H9 (cell line): ENCODE data around the gene C11orf21. TPM values are rescaled to one million over a fixed set of nuclear protein-coding genes. Genes with fewer than 3 reads are reported as not detected.

Source experiments
- DNase-seq: peaks from one replicate; pipeline ENCODE4 v3.0.0-alpha.2; 2017
- H2AFZ ChIP-seq: one replicate; pipeline ENCODE4 v1.6.1; 2013; ENCODE audit warnings: mild to moderate bottlenecking, low read length, control low read depth, moderate library complexity
- H2AK5ac ChIP-seq: 2 replicates; pipeline ENCODE4 v1.6.1; 2013; ENCODE audit warnings: low read length, control low read depth, mixed read lengths; ENCODE audit not compliant: insufficient read length
- H2BK120ac ChIP-seq: one replicate; pipeline ENCODE4 v1.6.1; 2013; ENCODE audit warnings: low read depth, mild to moderate bottlenecking, low read length, control low read depth, inconsistent platforms; ENCODE audit not compliant: poor library complexity, severe bottlenecking
- H2BK12ac ChIP-seq: 2 replicates; pipeline ENCODE4 v1.6.1; 2013; ENCODE audit warnings: low read length, control low read depth, mixed read lengths, low read depth; ENCODE audit not compliant: insufficient read length
- H2BK15ac ChIP-seq: 2 replicates; pipeline ENCODE4 v1.6.1; 2013; ENCODE audit warnings: low read depth, low read length, control low read depth
- H2BK20ac ChIP-seq: one replicate; pipeline ENCODE4 v1.6.1; 2013; ENCODE audit warnings: low read depth, mild to moderate bottlenecking, low read length, control low read depth, inconsistent platforms; ENCODE audit not compliant: poor library complexity, severe bottlenecking
- H2BK5ac ChIP-seq: 2 replicates; pipeline ENCODE4 v1.6.1; 2013; ENCODE audit warnings: low read length, control low read depth, mixed read lengths; ENCODE audit not compliant: insufficient read length
- H3K14ac ChIP-seq: 2 replicates; pipeline ENCODE4 v1.6.1; 2013; ENCODE audit warnings: low read length, control low read depth; ENCODE audit not compliant: insufficient read depth
- H3K18ac ChIP-seq: 2 replicates; pipeline ENCODE4 v1.6.1; 2013; ENCODE audit warnings: low read depth, mild to moderate bottlenecking, mixed read lengths, low read length, control low read depth; ENCODE audit not compliant: insufficient read length
- H3K23ac ChIP-seq: 2 replicates; pipeline ENCODE4 v1.6.1; 2013; ENCODE audit warnings: low read length, control low read depth, mixed read lengths, low read depth; ENCODE audit not compliant: insufficient read length
- H3K23me2 ChIP-seq: 2 replicates; pipeline ENCODE4 v1.6.1; 2013; ENCODE audit warnings: low read depth, mild to moderate bottlenecking, mixed read lengths, low read length, control low read depth; ENCODE audit not compliant: insufficient read length, poor library complexity, severe bottlenecking
- H3K27ac ChIP-seq: 2 replicates; pipeline ENCODE4 v1.5.1; 2013; ENCODE audit warnings: low read length, control low read depth, mixed read lengths, low read depth; ENCODE audit not compliant: insufficient read length
- H3K27me3 ChIP-seq: 2 replicates; pipeline ENCODE4 v1.6.1; 2013; ENCODE audit warnings: low read length, control low read depth, inconsistent platforms; ENCODE audit not compliant: insufficient read depth
- H3K4ac ChIP-seq: 2 replicates; pipeline ENCODE4 v1.6.1; 2013; ENCODE audit warnings: low read depth, mild to moderate bottlenecking, control low read depth, inconsistent platforms, low read length, moderate library complexity
- H3K4me1 ChIP-seq: 2 replicates; pipeline ENCODE4 v1.6.1; 2013; ENCODE audit warnings: low read length, control low read depth, inconsistent platforms; ENCODE audit not compliant: insufficient read depth
- H3K4me2 ChIP-seq: 2 replicates; pipeline ENCODE4 v1.6.1; 2013; ENCODE audit warnings: low read length, control low read depth, mixed read lengths; ENCODE audit not compliant: insufficient read length, insufficient read depth
- H3K56ac ChIP-seq: 2 replicates; pipeline ENCODE4 v1.6.1; 2013; ENCODE audit warnings: low read depth, mild to moderate bottlenecking, mixed read lengths, low read length, control low read depth; ENCODE audit not compliant: insufficient read length
- H3K79me1 ChIP-seq: 2 replicates; pipeline ENCODE4 v1.6.1; 2013; ENCODE audit warnings: low read depth, mild to moderate bottlenecking, moderate library complexity, low read length, control low read depth, inconsistent platforms; ENCODE audit not compliant: insufficient read depth, poor library complexity, severe bottlenecking
- H3K79me2 ChIP-seq: 2 replicates; pipeline ENCODE4 v1.6.1; 2013; ENCODE audit warnings: low read length, control low read depth, inconsistent platforms; ENCODE audit not compliant: insufficient read depth
- H3K9ac ChIP-seq: 2 replicates; pipeline ENCODE4 v1.6.1; 2013; ENCODE audit warnings: low read length, control low read depth, mixed read lengths; ENCODE audit not compliant: insufficient read length; ENCODE audit errors: extremely low read depth
- H3K9me3 ChIP-seq: one replicate; pipeline ENCODE4 v1.6.1; 2013; ENCODE audit warnings: low read depth, low read length, inconsistent platforms; ENCODE audit not compliant: control insufficient read depth
- H3T11ph ChIP-seq: one replicate; pipeline ENCODE4 v1.6.1; 2013; ENCODE audit warnings: mild to moderate bottlenecking, low read length, control low read depth, inconsistent platforms
- H4K20me1 ChIP-seq: one replicate; pipeline ENCODE4 v1.6.1; 2013; ENCODE audit not compliant: control insufficient read depth, insufficient read length, insufficient read depth
- H4K5ac ChIP-seq: 2 replicates; pipeline ENCODE4 v1.6.1; 2013; ENCODE audit warnings: low read depth, mild to moderate bottlenecking, mixed read lengths, low read length, control low read depth; ENCODE audit not compliant: insufficient read length
- H4K8ac ChIP-seq: replicated peaks from 2 replicates; pipeline ENCODE4 v1.6.1; 2013; ENCODE audit warnings: low read length, control low read depth, mixed read lengths, low read depth; ENCODE audit not compliant: insufficient read length
- H4K91ac ChIP-seq: 2 replicates; pipeline ENCODE4 v1.6.1; 2013; ENCODE audit warnings: low read depth, mild to moderate bottlenecking, moderate library complexity, mixed read lengths, low read length, control low read depth; ENCODE audit not compliant: insufficient read length
- H3K27ac Mint-ChIP-seq, 3 experiments: 2 replicates in 2 of 3; 3 replicates in 1 of 3; pipeline ENCODE4 v1.8.0; 2020 to 2021; ENCODE audit warnings: mixed read lengths in 3 of 3, mild to moderate bottlenecking in 1 of 3, moderate library complexity in 1 of 3
- H3K27me3 Mint-ChIP-seq: 2 replicates; pipeline ENCODE4 v1.8.0; 2021; ENCODE audit warnings: low read depth, mild to moderate bottlenecking, moderate library complexity, mixed read lengths
- H3K36me3 Mint-ChIP-seq, 3 experiments: 2 replicates in 2 of 3; 3 replicates in 1 of 3; pipeline ENCODE4 v1.8.0; 2020 to 2021; ENCODE audit warnings: low read depth in 3 of 3, mixed read lengths in 3 of 3; ENCODE audit not compliant: insufficient read depth in 1 of 3
- H3K4me1 Mint-ChIP-seq, 2 experiments: 2 replicates each; pipeline ENCODE4 v1.8.0; 2020; ENCODE audit warnings: mixed read lengths in 2 of 2
- H3K4me3 Mint-ChIP-seq, 2 experiments: 2 replicates in 1 of 2; 3 replicates in 1 of 2; pipeline ENCODE4 v1.8.0; 2020 to 2021; ENCODE audit warnings: mild to moderate bottlenecking in 2 of 2, mixed read lengths in 2 of 2, moderate library complexity in 1 of 2
- H3K9me3 Mint-ChIP-seq, 2 experiments: 2 replicates in 1 of 2; 3 replicates in 1 of 2; pipeline ENCODE4 v1.8.0; 2020; ENCODE audit warnings: mild to moderate bottlenecking in 2 of 2, mixed read lengths in 2 of 2, moderate library complexity in 1 of 2
- CTCF ChIP-seq: fragments of 200-600 bp; sonication (generic); conservative IDR thresholded peaks from 3 replicates; pipeline ENCODE4 v1.8.0; 2021; ENCODE audit warnings: antibody characterized with exemption, mild to moderate bottlenecking
- WGBS: extraction: QIAGEN DNeasy Blood & Tissue Kit; methylation state at CpG from one replicate; pipeline ENCODE4 v1.1.7; 2013; ENCODE audit warnings: missing lambda C conversion rate, low lambda C conversion rate, mixed read lengths; ENCODE audit not compliant: insufficient read length; ENCODE audit errors: extremely low coverage; 5-methylcytosine and 5-hydroxymethylcytosine counted together
- total RNA-seq: library from RNA; stranded (reverse); gene quantifications from 2 replicates; pipeline ENCODE4 v1.2.1, GENCODE V29; 2021

Gene C11orf21
- total RNA-seq, 1 experiment from 2014 or later: not detected

GRCh38 chr11:2318707-2319106 lies 17.0 kb upstream of the C11orf21 start:
- DNase-seq: no peak
- Histone ChIP-seq H4K5ac (no peak overlapping the region), H3K27ac (no peak overlapping the region), H3K4me1 (no peaks in the 10 kb centered on the region), H2BK120ac (no peak overlapping the region), H2AFZ (no peak overlapping the region), H3K4ac (no peak overlapping the region), H3K9ac (no peak overlapping the region), H3K79me1 (no peaks in the 10 kb centered on the region), H3K23ac (no peak overlapping the region), H3K14ac (no peak overlapping the region), H3K56ac (no peak overlapping the region), H3T11ph (no peak overlapping the region), H2BK5ac (no peak overlapping the region), H4K8ac (no peak overlapping the region), H4K91ac (no peak overlapping the region), H4K20me1 (no peaks in the 10 kb centered on the region), H2AK5ac (no peak overlapping the region), H3K23me2 (no peaks in the 10 kb centered on the region), H3K18ac (no peak overlapping the region), H2BK12ac (no peak overlapping the region), H3K27me3 (no peaks in the 10 kb centered on the region; the same call in 1 of the 2 replicates), H2BK15ac (no peak overlapping the region), H2BK20ac (no peak overlapping the region), H3K79me2 (no peaks in the 10 kb centered on the region), H3K4me2 (no peak overlapping the region), H3K9me3 (no peaks in the 10 kb centered on the region)
- Mint-ChIP-seq H3K9me3 (peaks cover 7 to 11% of the 10 kb centered on the region in 2 experiments; a peak in 3 of 5 replicates), H3K27ac (no peak overlapping the region), H3K4me1 (no peaks in the 10 kb centered on the region), H3K27me3 (peaks cover 48% of the 10 kb centered on the region), H3K36me3 (peaks cover 0 to 2% (median 0%) of the 10 kb centered on the region in 3 experiments; a peak in 1 of 7 replicates), H3K4me3 (no peak overlapping the region)
- WGBS: no CpG with 5 or more reads among the region's 7 CpGs
- TF ChIP-seq CTCF: no peak
